GM18951 (cell line): ENCODE results near the gene SLC66A3.

ENCODE experiments used
- POLR2A ChIP-seq: IDR thresholded peaks from 4 replicates; pipeline ENCODE4 v1.6.1; 2011; ENCODE audit warnings: mild to moderate bottlenecking; ENCODE audit not compliant: insufficient read length, insufficient read depth; ENCODE audit errors: extremely low read depth
- in situ Hi-C: fragments of 300-500 bp; cut with MboI; formaldehyde crosslinking; loops from one replicate; pipeline ENCODE4 v1.12.0; 2022; ENCODE audit warnings: low sequenced_read_pairs, mixed read lengths, inconsistent platforms; ENCODE audit not compliant: unreplicated experiment

Gene SLC66A3

DNA sequence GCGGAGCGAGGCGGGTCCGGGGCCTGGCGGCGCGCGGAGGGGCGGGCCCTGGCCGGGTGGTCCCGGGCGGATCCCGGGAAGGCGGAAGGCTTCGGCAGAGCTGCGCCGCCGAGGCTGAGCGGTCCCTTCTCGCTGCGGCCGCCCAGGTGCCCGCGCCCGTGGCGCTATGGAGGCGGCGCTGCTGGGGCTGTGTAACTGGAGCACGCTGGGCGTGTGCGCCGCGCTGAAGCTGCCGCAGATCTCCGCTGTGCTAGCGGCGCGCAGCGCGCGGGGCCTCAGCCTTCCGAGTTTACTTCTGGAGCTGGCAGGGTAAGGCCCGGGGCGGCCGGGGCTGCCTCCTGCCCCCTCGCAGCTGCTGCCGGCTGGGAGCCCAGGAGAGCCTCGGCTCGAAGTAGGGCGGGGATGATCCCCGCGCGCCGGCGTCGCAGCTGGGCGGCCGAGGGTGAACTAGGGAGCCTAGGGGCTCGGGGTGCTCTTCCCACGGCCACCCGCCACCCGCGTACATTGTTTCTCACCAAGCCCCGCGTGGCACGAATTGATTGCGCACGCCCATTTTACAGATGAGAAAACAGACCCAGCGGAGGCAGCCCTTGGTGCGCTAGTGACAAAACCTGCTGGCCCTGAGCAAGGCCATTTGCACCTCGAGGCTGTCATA lies at the start of gene SLC66A3:
SLC66A3 (plus strand) TSS at position 87 of the 655 bp plus-strand sequence; CDS start at position 167, 80 bp downstream.
- in situ Hi-C loops: no loop called here
- peak; percentile 77 for TF ChIP-seq POLR2A

DNA sequence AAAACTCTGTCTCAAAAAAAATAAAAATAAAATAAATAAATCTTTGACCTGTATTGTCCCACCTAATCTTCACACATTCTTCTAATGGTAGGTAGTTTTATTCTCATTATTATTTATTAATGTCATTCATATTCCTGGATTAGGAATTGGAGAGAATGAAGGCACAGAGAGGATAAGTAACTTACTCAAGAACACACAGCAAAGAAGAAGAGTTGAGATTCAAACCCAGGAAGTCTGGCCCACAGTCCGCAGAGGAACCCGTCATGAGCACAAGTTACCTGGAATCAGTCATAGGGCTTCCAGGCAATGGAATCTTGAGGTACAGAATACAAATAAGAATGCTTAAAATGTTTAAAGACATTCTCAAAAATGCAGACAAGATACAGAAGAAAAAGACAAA lies 46.3 kb upstream of the SLC66A3 start:
- TF ChIP-seq POLR2A: no peak
- in situ Hi-C loops: no loop called here

DNA sequence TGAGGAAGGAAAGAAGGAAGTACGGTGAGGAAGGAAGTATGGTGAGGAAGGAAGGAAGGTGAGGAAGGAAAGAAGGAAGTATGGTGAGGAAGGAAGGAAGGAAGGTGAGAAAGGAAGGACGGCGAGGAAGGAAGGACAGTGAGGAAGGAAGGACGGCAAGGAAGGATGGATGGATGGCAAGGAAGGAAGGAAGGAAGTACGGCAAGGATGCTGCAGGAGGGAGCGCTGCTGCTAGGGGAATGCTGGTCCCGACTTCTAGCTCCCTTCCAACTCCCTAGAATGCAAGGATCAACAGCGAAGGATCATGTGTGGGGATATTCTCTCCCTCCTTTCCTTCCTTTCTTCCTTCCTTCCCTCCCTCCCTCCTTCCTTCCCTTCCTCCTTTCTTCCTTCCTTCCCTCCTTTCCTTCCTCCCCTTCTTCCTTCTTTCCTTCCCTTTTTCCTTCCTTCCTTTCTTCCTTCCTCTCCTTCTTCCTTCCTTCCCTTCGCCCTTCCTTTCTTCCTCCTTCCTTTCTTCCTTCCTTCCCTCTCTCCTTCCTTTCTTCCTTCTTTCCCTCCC lies 42.3 kb upstream of the SLC66A3 start:
- in situ Hi-C loops: no loop called here
- TF ChIP-seq POLR2A: no peak

DNA sequence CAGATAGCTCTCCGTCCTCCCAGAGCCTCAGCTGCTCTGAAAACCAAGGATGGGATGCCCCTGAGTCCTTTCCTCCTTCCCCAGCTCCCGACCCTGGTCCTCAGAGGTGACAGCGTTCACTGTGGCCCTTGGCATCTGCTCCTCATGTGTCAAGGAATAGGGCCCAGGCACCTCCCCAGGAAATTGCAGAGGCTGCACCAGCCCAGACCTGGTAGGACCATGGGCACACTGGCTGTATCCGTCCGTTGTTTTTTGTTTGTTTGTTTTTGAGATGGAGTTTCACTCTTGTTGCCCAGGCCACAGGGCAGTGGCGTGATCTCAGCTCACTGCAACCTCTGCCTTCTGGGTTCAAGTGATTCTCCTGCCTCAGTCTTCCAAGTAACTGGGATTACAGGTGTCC lies 37.5 kb upstream of the SLC66A3 start:
- TF ChIP-seq POLR2A: no peak
- in situ Hi-C loops: no loop called here

DNA sequence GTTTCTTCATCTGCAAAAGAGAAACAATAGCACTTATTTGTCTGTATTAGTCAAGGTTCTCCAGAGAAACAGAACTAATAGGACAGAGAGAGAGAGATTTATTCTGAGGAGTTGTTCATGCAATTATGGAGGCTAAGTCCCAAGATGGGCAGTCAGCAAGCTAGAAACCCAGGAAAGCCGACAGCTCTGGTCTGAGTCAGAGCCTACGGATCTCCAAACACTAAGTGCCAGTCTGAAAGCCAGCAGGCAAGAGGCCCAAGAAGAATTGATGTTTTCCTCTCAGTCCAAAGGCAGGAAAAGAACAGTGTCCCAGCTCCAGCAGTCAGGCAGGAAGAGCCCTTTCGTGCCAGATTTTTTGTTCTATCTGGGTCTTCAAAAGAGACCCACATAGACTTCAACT lies 36.5 kb upstream of the SLC66A3 start:
- in situ Hi-C loops: no loop called here
- TF ChIP-seq POLR2A: no peak

DNA sequence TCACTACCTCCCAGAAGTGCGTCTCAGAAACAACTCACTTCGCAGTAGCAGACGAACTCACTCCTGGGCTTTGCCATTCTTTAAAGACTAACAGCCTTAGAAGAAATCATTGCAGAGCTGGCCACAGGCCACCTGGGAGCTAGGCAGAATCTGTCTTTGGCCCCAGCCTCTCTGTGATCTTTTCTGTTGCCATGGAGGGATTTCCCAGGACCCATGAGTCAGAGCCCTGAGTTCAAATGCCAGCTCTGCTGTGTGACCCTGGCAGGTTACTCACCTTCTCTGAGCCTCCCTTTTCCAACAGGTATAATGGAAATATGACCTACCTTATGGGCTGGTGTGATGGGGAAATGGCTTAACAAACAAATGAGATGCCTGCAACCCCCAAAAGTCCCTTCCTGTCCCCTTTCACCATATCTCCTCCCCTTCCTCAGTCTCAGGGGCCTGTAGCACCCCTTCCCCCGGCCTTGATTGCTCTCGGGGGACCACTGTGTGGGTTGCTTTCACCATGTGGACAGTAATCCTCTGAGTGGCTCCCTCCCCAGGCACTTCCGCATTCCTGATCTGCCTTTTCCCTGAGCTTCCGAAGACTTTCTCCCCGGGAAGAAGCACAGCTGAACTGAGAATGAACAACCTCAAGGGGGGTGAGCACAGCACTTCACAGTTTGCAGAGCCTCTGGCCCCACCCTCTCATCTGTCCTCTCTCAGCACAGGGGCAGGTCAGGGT lies 34.0 kb upstream of the SLC66A3 start:
- in situ Hi-C loops: loop anchor here (10.0 kb wide), 2 partner anchors 286 to 464 kb away; no protein-coding TSS in a partner anchor

DNA sequence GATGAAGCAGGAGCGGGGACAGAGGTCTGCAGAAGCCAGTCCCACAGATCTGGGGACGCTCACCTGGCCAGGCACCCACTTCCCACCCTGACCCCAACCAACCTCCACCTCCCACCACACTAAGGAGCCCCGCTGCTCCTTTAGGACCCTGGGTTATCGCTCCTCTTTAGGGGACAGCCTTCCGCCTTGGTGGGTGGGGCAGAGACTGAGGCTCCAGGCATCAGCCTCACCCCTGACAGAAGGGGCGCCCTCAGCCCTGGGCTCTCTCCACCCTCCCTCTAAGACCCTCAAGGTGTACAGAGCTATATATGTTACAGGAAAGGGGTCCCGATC lies 33.5 kb upstream of the SLC66A3 start:
- in situ Hi-C loops: loop anchor here (10.0 kb wide), 2 partner anchors 287 to 463 kb away; no protein-coding TSS in a partner anchor
- no peak for TF ChIP-seq POLR2A

More for the DNA sequence above, 34.0 kb upstream of the SLC66A3 start:
- TF ChIP-seq POLR2A: no peak

DNA sequence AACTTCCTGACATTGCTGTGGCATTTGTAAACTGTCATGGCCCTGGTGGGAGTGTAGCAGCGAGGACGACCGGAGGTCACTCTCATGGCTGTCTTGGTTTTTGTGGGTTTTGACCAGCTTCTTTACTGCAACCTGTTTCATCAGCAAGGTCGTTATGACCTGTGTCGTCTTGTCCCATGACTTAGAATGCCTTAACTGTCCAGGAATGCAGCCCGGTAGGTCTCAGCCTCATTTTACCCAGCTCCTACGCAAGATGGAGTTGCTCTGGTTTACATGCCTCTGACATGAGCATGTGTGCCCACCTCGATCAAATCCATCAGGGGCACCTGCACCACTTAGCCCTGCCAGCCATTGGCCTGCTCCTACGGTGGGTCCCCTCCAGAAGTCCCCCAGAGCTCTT lies 32.9 kb upstream of the SLC66A3 start:
- TF ChIP-seq POLR2A: no peak
- in situ Hi-C loops: loop anchor here (10.0 kb wide), 2 partner anchors 288 to 462 kb away; no protein-coding TSS in a partner anchor

DNA sequence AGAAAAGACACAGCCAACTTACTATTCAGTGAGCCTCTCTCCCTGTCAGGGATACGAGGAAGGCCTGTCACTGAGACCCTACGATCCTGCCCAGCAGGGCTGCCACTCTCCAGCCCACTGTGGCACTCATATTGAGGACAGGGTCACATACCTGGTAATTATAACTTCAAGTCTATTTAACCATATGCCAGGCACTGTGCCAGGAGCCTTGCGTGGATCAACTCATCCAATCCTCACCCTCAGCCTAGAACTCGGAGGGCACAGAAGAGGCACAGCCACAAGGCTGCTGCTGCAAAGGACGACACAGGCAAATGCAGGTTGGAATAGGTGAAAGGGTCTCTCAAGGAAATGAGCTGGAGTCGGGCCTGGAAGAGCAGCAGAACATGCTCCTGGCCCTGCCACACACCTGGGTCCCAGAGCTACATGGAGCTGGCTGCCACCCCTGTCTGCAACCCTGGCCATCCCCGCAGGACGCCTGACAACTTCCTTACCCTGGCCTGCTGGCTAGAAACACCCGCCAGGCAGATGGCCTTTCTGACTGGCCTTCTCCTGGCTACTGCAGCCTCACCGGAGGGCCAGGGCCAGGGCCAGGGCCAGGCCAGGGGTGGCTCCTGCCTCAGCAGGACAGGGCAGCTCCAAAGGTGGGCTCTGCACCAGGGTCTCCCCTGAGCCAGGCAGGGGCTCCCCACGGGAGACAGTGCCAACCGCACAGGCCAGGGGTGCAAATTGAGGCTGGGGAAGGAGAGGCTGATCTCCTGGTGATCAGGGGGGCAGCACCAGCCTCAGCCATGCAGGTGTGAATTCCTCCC lies 32.1 kb upstream of the SLC66A3 start:
- in situ Hi-C loops: loop anchor here (10.0 kb wide), 2 partner anchors 288 to 462 kb away; no protein-coding TSS in a partner anchor
- TF ChIP-seq POLR2A: no peak

DNA sequence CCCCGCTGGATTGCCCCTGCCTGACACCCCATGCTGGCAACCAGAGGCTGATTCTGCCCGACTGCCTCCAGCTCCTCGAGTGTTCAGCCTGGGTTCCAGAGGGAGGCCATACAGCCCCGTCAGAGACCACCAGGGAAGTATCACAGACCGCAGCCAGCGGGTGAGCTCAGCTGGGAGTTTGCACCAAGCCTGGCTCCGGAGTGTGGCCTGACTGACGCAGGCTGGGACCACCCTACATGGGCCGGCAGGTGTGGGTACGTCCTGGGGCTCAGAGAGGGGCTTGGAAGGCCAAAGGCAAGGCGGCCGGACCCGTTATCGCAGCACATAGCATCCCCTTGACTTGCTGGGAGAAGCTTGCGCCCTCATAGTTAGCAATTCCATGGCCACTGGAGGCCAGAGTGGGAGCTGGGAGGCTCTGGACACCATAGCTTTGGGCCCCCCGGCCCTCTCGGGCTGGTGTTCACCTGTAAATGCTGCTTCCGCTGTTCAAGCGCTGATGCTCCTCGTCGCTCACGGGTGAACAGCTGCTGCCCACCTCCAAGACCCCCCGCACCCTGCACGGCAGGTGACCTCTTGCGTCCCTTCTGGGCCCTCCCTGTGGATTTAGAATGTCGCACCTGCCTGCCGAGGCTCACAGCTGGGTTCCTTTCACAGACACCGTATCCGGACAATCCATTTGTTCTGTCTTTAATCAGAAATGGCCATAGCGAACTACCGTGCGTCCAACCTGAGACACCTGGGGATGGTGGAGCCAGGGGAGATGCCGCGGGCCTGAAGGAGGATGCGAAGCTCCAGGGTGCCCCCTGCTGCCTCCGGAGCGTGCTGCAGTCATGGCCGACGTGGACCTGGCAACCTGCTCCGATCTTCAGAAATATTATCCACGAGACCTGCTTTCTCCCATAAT lies 31.2 kb upstream of the SLC66A3 start:
- in situ Hi-C loops: loop anchor here (10.0 kb wide), 2 partner anchors 289 to 461 kb away; no protein-coding TSS in a partner anchor
- TF ChIP-seq POLR2A: no peak

DNA sequence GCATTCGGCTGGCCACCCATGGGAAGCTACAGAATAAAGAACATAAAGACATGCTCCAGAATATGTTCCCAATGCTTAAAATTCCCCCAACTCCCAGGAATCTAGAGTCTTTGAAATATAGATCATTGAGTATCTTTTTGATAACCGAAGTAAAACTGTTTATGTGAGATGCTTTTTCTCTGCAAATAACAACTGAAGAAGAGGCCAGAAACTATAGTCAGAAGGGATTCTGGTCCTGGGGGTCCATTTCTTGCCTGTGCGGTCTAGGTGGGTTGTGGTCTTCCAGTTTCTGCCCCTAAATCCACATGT lies 30.6 kb upstream of the SLC66A3 start:
- in situ Hi-C loops: loop anchor here (10.0 to 25.0 kb wide), 3 partner anchors 288 to 460 kb away; no protein-coding TSS in a partner anchor
- no peak for TF ChIP-seq POLR2A

DNA sequence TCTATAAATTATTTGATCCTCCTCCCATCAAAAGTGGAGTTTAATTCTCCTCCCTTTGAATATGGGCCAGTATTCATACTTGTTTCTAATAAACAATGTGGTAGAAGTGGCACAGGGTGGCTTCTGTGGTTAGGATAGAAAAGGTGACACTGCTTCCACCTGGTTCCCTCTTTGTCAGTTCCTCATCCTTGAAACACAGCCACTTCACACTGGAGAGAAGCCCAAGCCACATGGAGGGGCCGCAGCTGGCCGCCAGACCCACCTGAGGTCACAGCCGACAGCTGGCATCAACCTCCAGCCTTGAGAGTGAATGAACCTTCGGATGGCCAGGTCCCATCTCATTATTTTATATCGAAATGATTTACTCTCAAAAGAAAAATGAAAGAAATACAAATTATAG lies 27.5 kb upstream of the SLC66A3 start:
- in situ Hi-C loops: loop anchor here (10.0 to 25.0 kb wide), 3 partner anchors 285 to 457 kb away; no protein-coding TSS in a partner anchor
- no peak for TF ChIP-seq POLR2A
